Adipose tissue (tissue), 3 donors: Measurements from ENCODE around the gene ZMIZ1. TPM values are rescaled to one million over a fixed set of nuclear protein-coding genes. Genes with fewer than 3 reads are reported as not detected.

ENCODE experiments used
- H3K27ac ChIP-seq: one replicate; pipeline ENCODE4 v1.5.1; 2013; ENCODE audit warnings: low read depth, low read length
- WGBS, 3 donors: extraction: QIAGEN DNeasy Blood & Tissue Kit; methylation state at CpG; one replicate each; pipeline ENCODE4 v1.1.7; 2013; 5-methylcytosine and 5-hydroxymethylcytosine counted together
- polyA plus RNA-seq, 3 donors: library from polyadenylated mRNA; stranded (reverse); fragments of 200-250 nt; gene quantifications; one replicate each; pipeline ENCODE4 v1.2.3, GENCODE V29; 2013
- donor health status: healthy with polysubstance abuse.
- donor health status: Bipolar disorder and iron deficiency.
- donor health status: healthy.

ZMIZ1 gene
- polyA plus RNA-seq, 3 donors: 17.4 to 37.1 (median 26.1) TPM

GRCh38 chr10:79246606-79247275, 178.0 kb downstream of the ZMIZ1 start:
- 38 to 59% (median 40%) methylated on average over 14 of the region's 14 CpGs for WGBS, 3 donors
- H3K27ac ChIP-seq: peak overlapping the region; percentile 33

GRCh38 chr10:79247373-79248137, 178.8 kb downstream of the ZMIZ1 start:
- 83 to 97% (median 85%) methylated on average over 6 of the region's 6 CpGs for WGBS, 3 donors
- H3K27ac ChIP-seq: no peak overlapping the region

GRCh38 chr10:79248341-79249185, 179.8 kb downstream of the ZMIZ1 start:
- 41 to 71% (median 45%) methylated on average over 12 of the region's 12 CpGs for WGBS, 3 donors
- no peak overlapping the region for H3K27ac ChIP-seq

GRCh38 chr10:79249186-79250121, 180.7 kb downstream of the ZMIZ1 start:
- WGBS, 3 donors: 82 to 90% (median 82%) methylated on average over 20 of the region's 20 CpGs
- no peak overlapping the region for H3K27ac ChIP-seq

GRCh38 chr10:79250259-79250658, 181.5 kb downstream of the ZMIZ1 start:
- H3K27ac ChIP-seq: no peak overlapping the region
- WGBS, 3 donors: 49 to 70% (median 49%) methylated on average over 5 of the region's 5 CpGs

GRCh38 chr10:79252450-79252849, 183.7 kb downstream of the ZMIZ1 start:
- H3K27ac ChIP-seq: no peak overlapping the region
- WGBS, 3 donors: 82 to 86% (median 86%) methylated on average over 5 of the region's 5 CpGs

GRCh38 chr10:79252971-79253370, 184.2 kb downstream of the ZMIZ1 start:
- H3K27ac ChIP-seq: no peak overlapping the region
- 85 to 88% (median 86%) methylated on average over 4 of the region's 4 CpGs for WGBS, 3 donors

GRCh38 chr10:79253704-79254103, 184.9 kb downstream of the ZMIZ1 start:
- H3K27ac ChIP-seq: no peak overlapping the region
- WGBS, 3 donors: 69 to 84% (median 84%) methylated on average over 3 of the region's 3 CpGs

GRCh38 chr10:79254333-79255006, 185.7 kb downstream of the ZMIZ1 start:
- WGBS, 3 donors: 73 to 82% (median 81%) methylated on average over 18 of the region's 18 CpGs
- no peak overlapping the region for H3K27ac ChIP-seq

- no peak overlapping the region for H3K27ac ChIP-seq
- WGBS, 3 donors: 76 to 92% (median 91%) methylated on average over 10 of the region's 10 CpGs
Measured at GRCh38 chr10:79255007-79255507, 186.3 kb downstream of the ZMIZ1 start.

GRCh38 chr10:79256264-79256806, 187.6 kb downstream of the ZMIZ1 start:
- WGBS, 3 donors: 84 to 96% (median 85%) methylated on average over 3 of the region's 3 CpGs
- no peak overlapping the region for H3K27ac ChIP-seq

GRCh38 chr10:79258894-79259293, 190.1 kb downstream of the ZMIZ1 start:
- H3K27ac ChIP-seq: no peak overlapping the region
- 49 to 86% (median 83%) methylated on average over 10 of the region's 10 CpGs for WGBS, 3 donors

- no peak overlapping the region for H3K27ac ChIP-seq
- WGBS, 3 donors: 85 to 88% (median 87%) methylated on average over 7 of the region's 7 CpGs
Measured at GRCh38 chr10:79259834-79260233, 191.1 kb downstream of the ZMIZ1 start.

- WGBS, 3 donors: 46 to 67% (median 52%) methylated on average over 23 to 24 of the region's 24 CpGs
Measured at GRCh38 chr10:79260811-79261740, 192.3 kb downstream of the ZMIZ1 start.

GRCh38 chr10:79262131-79262530, 193.4 kb downstream of the ZMIZ1 start:
- H3K27ac ChIP-seq: no peak overlapping the region
- 90 to 93% (median 93%) methylated on average over 3 of the region's 3 CpGs for WGBS, 3 donors

More at GRCh38 chr10:79260811-79261740, 192.3 kb downstream of the ZMIZ1 start:
- H3K27ac ChIP-seq: no peak overlapping the region
